Fibroblast of pulmonary artery (primary cell): ENCODE results near the gene KDELR3.
"Not testable (repeated sequence)": the region's sequence is repeated elsewhere in the genome, so short reads cannot be mapped to it uniquely, and the experiment has no call there.

ENCODE experiments used
- DNase-seq: peaks from one replicate; pipeline ENCODE4 v3.0.0-alpha.2; 2010; ENCODE audit warnings: low read depth
- H3K4me3 ChIP-seq: replicated peaks from 2 replicates; pipeline ENCODE4 v1.5.1; 2011; ENCODE audit warnings: low read depth, mild to moderate bottlenecking, control low read depth, low read length, moderate library complexity
- CTCF ChIP-seq: IDR thresholded peaks from 2 replicates; pipeline ENCODE4 v1.5.1; 2011; ENCODE audit warnings: mild to moderate bottlenecking, control low read depth, low read length, inconsistent platforms; ENCODE audit errors: missing control alignments

Gene KDELR3

DNA sequence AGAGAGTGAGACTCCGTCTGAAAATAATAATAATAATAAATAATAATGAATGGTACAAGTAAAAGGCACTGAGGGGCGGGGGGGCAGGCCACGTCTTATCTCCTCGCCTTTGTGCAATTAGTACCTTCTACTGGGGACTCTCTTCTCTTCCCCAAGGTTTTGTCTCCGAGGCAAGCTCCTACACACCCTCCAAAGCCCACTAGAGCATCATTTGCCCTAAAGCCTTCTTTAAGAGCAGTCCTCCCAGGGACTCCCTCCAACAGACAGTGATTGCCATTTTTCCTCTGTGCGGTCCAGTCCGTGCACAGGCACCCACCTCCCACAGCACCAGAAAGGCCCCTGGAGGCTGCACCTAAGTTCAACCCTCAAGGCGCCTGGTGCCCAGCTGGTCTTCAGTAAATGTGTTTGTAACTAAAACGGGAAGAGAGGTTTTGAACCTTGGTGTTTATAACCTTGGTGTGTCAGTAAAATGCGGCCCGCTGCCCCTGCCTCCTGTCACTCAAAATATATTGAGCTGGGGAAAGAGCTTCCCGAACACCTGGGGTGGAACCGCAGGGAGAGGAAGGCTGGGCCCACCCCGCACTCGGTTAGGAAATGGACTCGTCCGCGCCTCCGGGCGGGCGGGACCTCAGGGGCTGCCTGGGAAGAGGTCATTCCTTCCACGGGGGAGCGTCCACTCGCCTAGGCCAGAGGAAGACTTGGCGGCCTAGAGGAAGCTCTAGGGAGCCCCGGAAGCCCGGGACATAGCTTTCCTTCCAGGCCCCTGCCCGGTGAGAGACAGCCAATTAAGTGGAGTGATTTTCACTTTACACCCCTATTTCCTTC, 4.7 kb upstream of the KDELR3 start:
- no peak for TF ChIP-seq CTCF
- DNase-seq, result no peak
- no peak overlapping the region for H3K4me3 ChIP-seq

DNA sequence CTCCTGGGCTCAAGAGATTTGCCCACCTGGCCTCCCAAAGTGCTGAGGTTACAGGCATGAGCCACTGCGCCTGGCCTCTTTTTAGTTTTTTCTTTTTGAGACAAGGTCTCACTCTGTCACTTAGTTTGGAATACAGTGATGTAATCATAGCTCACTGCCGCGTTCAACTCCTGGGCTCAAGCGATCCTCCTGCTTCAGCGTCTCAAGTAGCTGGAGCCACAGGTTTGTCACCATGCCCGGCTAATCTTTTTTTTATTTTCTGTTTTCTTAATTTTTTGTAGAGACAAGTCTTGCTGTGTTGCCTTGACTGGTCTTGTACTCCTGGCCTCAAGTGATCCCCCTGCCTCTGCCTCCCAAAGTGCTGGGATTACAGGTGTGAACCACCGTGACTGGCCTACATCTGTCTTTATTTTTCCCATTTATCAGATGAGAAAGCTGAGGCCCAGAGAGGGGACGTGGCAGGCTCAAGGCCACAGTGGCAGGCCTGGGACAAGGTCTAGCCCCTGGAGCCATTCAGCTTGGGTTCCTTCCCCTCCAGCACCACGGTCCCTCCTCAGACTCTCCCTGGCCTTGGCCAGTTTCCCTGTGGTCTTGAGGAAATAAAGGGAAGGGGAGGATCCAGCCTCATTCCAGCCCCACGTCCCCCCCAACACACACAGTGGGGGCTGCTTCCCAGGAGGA, 2.8 kb upstream of the KDELR3 start:
- no peak for DNase-seq
- no peak for TF ChIP-seq CTCF
- H3K4me3 ChIP-seq, result no peak overlapping the region

DNA sequence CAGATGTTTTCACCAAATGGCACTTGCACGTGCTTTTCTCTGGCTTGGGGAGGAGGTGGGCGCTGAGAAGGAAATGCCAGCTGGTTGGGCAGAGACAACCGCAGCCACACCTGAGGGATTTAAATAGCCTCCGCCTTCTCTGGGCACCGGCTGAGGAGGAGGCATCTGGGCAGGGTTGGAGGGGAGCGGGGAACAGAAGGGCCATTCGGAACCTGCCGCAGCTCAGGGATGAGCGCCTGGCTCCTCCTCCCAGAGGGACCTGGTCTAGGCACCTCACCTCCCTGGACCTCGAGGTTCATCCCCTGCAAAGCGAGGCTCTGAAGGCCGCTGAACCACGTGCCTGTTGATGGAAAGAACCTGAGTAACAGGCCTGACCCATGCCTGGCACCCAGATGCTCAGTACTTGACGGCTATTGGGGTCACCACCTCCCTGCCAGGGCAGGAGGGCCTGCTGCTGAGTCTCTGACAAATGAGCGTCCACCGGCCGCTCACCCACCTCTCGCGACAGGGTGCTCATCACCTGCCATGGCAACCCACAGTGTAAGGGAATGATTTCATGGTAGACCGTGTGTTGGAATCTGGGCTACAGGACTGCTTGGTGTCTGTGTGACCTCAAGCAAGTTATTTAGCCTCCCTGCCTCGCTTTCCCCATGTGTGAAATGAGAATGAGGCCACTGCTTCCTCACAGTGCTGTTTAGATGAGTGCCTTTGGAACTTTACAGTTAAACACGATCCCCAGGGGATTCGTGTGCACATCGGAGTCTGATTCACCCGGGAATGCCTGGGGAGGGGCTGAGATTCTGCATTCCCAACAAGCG, 2.0 kb upstream of the KDELR3 start:
- TF ChIP-seq CTCF, result no peak
- DNase-seq, result no peak
- H3K4me3 ChIP-seq, result no peak overlapping the region

- peak overlapping the region; percentile 56 for H3K4me3 ChIP-seq
- DNase-seq, result no peak
- TF ChIP-seq CTCF, result no peak
These were observed 425 bp upstream of the KDELR3 start for GRCh38 chr22:38467438-38467903.

DNA sequence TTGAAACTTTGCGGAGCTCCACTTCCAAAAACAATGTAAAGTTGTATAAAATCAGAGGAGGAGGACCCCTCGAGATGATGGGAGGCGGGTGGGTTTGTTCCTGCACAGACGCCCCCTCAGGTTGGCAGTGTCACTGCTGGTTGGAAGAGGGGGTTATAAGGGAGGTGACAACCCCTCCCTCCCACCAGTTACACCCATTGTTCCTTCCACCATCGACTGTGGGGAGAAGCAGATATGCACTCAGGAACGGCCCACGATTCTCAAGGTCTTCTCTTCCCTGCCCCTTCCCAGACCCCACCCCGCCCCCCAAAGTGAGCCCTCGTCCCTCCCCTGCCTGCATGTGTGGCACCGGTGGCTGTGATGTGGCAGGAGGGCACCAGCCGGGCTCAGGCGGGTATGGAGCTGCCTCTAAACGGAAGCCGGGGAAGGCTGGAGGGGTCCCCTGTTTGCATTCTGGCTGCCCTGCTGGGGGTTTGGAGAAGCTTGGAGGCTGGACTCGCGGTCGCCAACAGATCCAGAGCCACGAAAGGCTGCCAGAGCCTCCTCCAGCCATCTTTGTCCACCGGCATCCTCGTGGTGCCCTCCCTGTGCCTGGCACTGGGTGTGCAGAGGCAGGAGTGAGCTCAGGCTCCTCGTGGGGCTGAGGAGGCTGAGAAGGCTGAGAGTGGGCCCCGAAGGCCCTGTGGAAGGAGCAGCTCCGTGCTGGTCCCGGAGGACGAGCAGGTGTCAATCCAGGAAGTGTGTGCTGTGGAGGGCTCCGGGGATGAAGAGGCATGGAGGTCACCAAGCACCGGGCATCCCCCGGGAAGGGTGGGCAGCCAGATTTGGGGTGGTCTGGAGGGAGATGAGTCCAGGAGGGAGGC, 778 bp downstream of the KDELR3 start:
- DNase-seq, result no peak
- TF ChIP-seq CTCF, result peak; percentile 19
- H3K4me3 ChIP-seq, result peak overlapping the region; percentile 79

DNA sequence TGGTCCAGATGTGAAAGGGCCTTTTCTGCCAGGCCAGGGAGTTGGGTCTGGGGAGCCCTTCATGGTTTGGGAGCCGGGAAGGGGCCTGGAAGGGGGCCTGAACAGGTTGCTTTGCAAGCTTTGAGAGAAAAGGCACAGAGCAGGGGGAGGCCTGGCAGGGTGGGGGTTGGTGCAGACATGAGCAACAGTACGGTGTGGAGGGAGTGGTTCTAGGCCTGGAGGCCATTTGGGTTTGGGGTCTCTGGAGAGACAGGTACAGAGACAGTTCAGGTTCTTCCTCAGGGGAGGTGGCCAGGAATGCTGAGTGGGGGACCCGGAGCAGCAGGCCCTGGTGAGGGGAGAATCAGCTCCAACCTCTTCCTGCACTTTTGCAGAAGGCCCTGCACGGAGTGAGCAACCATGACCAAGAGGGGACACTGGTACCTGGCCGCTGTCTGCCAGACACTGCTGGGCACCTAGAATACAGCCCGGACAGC, 1.4 kb downstream of the KDELR3 start:
- no peak for TF ChIP-seq CTCF
- peak overlapping the region; percentile 79 for H3K4me3 ChIP-seq
- DNase-seq, result no peak

GRCh38 chr22:38470179-38470578, 2.3 kb downstream of the KDELR3 start:
- not testable (repeated sequence) for H3K4me3 ChIP-seq, DNase-seq
